K562 (cell line): ENCODE data around the gene CLEC12A. TPM values are rescaled to one million over a fixed set of nuclear protein-coding genes. Genes with fewer than 3 reads are reported as not detected.

Experiments used
- ATAC-seq: fragments of 200-7000 bp; cut with Tn5 transposase; 3 replicates; pipeline ENCODE4 v1.9.1; 2020; ENCODE audit warnings: moderate library complexity
- BruUV-seq: library from RNA; stranded (reverse); fragments of 400-500 nt; replicated peaks from 2 replicates; lab custom pipeline; 2021; lab: Mats Ljungman, UMichigan
- CTCF ChIA-PET: fragments of 300-600 bp; formaldehyde crosslinking; extraction: SDS; loops from one replicate; lab custom pipeline; 2021; ENCODE audit warnings: low intra/inter-chr PET ratio; lab: Yijun Ruan, JAX
- POLR2A ChIA-PET: fragments of 300-600, 350-650 bp; sonication (Branson Sonifier 250); formaldehyde crosslinking; extraction: SDS; loops from one replicate; lab custom pipeline; 2021; ENCODE audit warnings: antibody characterized with exemption, inconsistent platforms; lab: Yijun Ruan, JAX
- DNase-seq, 4 experiments: peaks; one replicate each; pipeline versions ENCODE4 v3.0.0 to v3.0.0-alpha.2; 2011 to 2018; ENCODE audit warnings: low spot score in 3 of 4, mixed read lengths in 3 of 4; ENCODE audit errors: extremely low read depth in 1 of 4
- FAIRE-seq: peaks from 2 replicates; lab custom pipeline; 2011; peaks lifted over from hg19 to GRCh38; lab: Jason Lieb, UNC
- H2AFZ ChIP-seq: 2 replicates; pipeline ENCODE4 v1.6.0; 2011; ENCODE audit warnings: low read depth, low read length, control low read depth, inconsistent platforms
- H3K27ac ChIP-seq: fragments of 200-600 bp; 3 replicates; pipeline ENCODE4 v1.8.0; 2011; ENCODE audit warnings: low read depth, mild to moderate bottlenecking, control low read depth, inconsistent platforms, low read length, moderate library complexity, mixed read lengths; ENCODE audit errors: extremely low read depth
- H3K27me3 ChIP-seq, 2 experiments: fragments of 300-600 bp in 1 of 2; 2 replicates in 1 of 2; 3 replicates in 1 of 2; pipeline versions ENCODE4 v1.6.0 to v1.8.0; 2011; ENCODE audit warnings: inconsistent platforms in 2 of 2, low read length in 2 of 2, mild to moderate bottlenecking in 1 of 2, mixed read lengths in 1 of 2, moderate library complexity in 1 of 2; ENCODE audit not compliant: control insufficient read depth in 2 of 2, insufficient read depth in 2 of 2
- H3K36me3 ChIP-seq: fragments of 300-600 bp; 3 replicates; pipeline ENCODE4 v1.8.0; 2011; ENCODE audit warnings: mild to moderate bottlenecking, low read length, inconsistent platforms; ENCODE audit not compliant: control insufficient read depth, insufficient read depth
- H3K4me1 ChIP-seq, 2 experiments: fragments of 200-600 bp in 1 of 2; replicated peaks in 1 of 2; 2 replicates in 1 of 2; 3 replicates in 1 of 2; pipeline versions ENCODE4 v1.5.1 to v1.8.0; 2011; ENCODE audit warnings: inconsistent platforms in 2 of 2, low read length in 2 of 2, mild to moderate bottlenecking in 1 of 2, mixed read lengths in 1 of 2, moderate library complexity in 1 of 2; ENCODE audit not compliant: control insufficient read depth in 2 of 2, insufficient read depth in 2 of 2
- H3K4me2 ChIP-seq: 2 replicates; pipeline ENCODE4 v1.6.1; 2011; ENCODE audit warnings: low read length, control low read depth, inconsistent platforms, mixed read lengths; ENCODE audit not compliant: insufficient read depth
- H3K4me3 ChIP-seq: fragments of 200-600 bp; sonication (generic), shearing (Covaris generic); 2 replicates; pipeline ENCODE4 v1.5.1; 2016; ENCODE audit warnings: control low read depth, inconsistent platforms
- H3K79me2 ChIP-seq: fragments of 200-600 bp; 3 replicates; pipeline ENCODE4 v1.8.0; 2011; ENCODE audit warnings: low read length, inconsistent platforms; ENCODE audit not compliant: control insufficient read depth, insufficient read depth
- H3K9ac ChIP-seq, 2 experiments: 2 replicates each; pipeline versions ENCODE4 v1.6.0 to v1.6.1; 2011; ENCODE audit warnings: low read depth in 2 of 2, low read length in 2 of 2, control low read depth in 1 of 2, inconsistent platforms in 1 of 2, mild to moderate bottlenecking in 1 of 2, mixed read lengths in 1 of 2; ENCODE audit not compliant: insufficient read depth in 1 of 2
- H3K9me1 ChIP-seq: one replicate; pipeline ENCODE4 v1.6.0; 2011; ENCODE audit warnings: inconsistent platforms, mild to moderate bottlenecking, low read length, moderate library complexity; ENCODE audit not compliant: control insufficient read depth, insufficient read depth
- H3K9me3 ChIP-seq: replicated peaks from 2 replicates; pipeline ENCODE4 v1.5.1; 2011; ENCODE audit warnings: low read depth, low read length, inconsistent platforms; ENCODE audit not compliant: control insufficient read depth, insufficient read depth
- H4K20me1 ChIP-seq: replicated peaks from 2 replicates; pipeline ENCODE4 v1.6.1; 2011; ENCODE audit warnings: low read length, inconsistent platforms, mixed read lengths; ENCODE audit not compliant: control insufficient read depth, insufficient read depth
- IFI16 ChIP-seq: fragments of 250-450 bp; sonication (Bioruptor Pico); IDR thresholded peaks from 2 replicates; pipeline ENCODE4 v2.1.2; 2022; ENCODE audit warnings: mild to moderate bottlenecking, inconsistent platforms
- L3MBTL2 ChIP-seq: fragments of 450-650 bp; IDR thresholded peaks from 2 replicates; pipeline ENCODE4 v1.6.1; 2016; ENCODE audit warnings: mild to moderate bottlenecking, moderate library complexity
- MAFG ChIP-seq: fragments of 450-650 bp; conservative IDR thresholded peaks from 2 replicates; pipeline ENCODE4 v1.6.1; 2016; ENCODE audit warnings: missing genetic modification characterization, missing compliant biosample characterization
- MNT ChIP-seq, 2 experiments: fragments of 450-650 bp; conservative IDR thresholded peaks; 2 replicates each; pipeline ENCODE4 v1.6.1; 2017; ENCODE audit warnings: mild to moderate bottlenecking in 2 of 2, moderate library complexity in 2 of 2
- PCBP2 ChIP-seq: fragments of 200-400 bp; formaldehyde crosslinking; IDR thresholded peaks from 2 replicates; pipeline ENCODE4 v1.6.1; 2018; ENCODE audit warnings: low read length, low read depth, mild to moderate bottlenecking, moderate library complexity; ENCODE audit not compliant: poor library complexity, severe bottlenecking
- PHF21A ChIP-seq: fragments of 450-650 bp; IDR thresholded peaks from 2 replicates; pipeline ENCODE4 v1.6.1; 2017; ENCODE audit warnings: low read depth, borderline replicate concordance
- SMAD4 ChIP-seq: fragments of 250-450 bp; sonication (Bioruptor Pico); conservative IDR thresholded peaks from 2 replicates; pipeline ENCODE4 v1.8.0; 2021; ENCODE audit warnings: inconsistent platforms, mild to moderate bottlenecking, moderate library complexity
- ZNF174 ChIP-seq: fragments of 250-450 bp; sonication (Bioruptor Pico); IDR thresholded peaks from 2 replicates; pipeline ENCODE4 v1.4.0; 2020; ENCODE audit warnings: mild to moderate bottlenecking
- ZNF277 ChIP-seq: fragments of 250-450 bp; sonication (Bioruptor Pico); IDR thresholded peaks from 2 replicates; pipeline ENCODE4 v1.8.0; 2022; ENCODE audit warnings: inconsistent platforms, mild to moderate bottlenecking, moderate library complexity, borderline replicate concordance
- whole genome bisulfite sequencing: fragments of 100-300 bp; shearing (Covaris generic); methylation state at CpG from one replicate; pipeline ENCODE4 v1.1.6; 2016; ENCODE audit warnings: low coverage, mixed read lengths; ENCODE audit not compliant: insufficient coverage; ENCODE audit errors: missing lambda C conversion rate; 5-methylcytosine and 5-hydroxymethylcytosine counted together
- in situ Hi-C: fragments of 300-500 bp; cut with MboI; formaldehyde crosslinking; loops from 4 replicates; pipeline ENCODE4 v1.15.0; 2018; ENCODE audit warnings: inconsistent platforms, mixed read lengths
- intact Hi-C: fragments of 100-400 bp; cut with micrococcal nuclease; formaldehyde crosslinking; loops from 2 replicates; pipeline ENCODE4 v1.14.2; 2022
- polyA plus RNA-seq, 8 experiments: library from polyadenylated mRNA; depleted of rRNA in 4 of 8; stranded (reverse) in 5 of 8; unstranded in 3 of 8; fragments of >200 nt; fragmentation: Nextera tagmentation in 2 of 8; fragmentation: Illumina TruSeq in 1 of 8; extraction: Ambion mirVana in 2 of 8; extraction: Trizol in 1 of 8; gene quantifications; 2 replicates each; pipeline versions ENCODE4 v1.2.1 to v1.2.3, GENCODE V29; 2011 to 2014; ENCODE audit warnings: inconsistent platforms in 1 of 8, missing spikeins in 1 of 8
- total RNA-seq, 7 experiments: library from RNA; depleted of rRNA in 6 of 7; stranded (reverse); fragments of >200 nt in 6 of 7; fragmentation: Illumina TruSeq in 2 of 7; extraction: Trizol in 2 of 7; gene quantifications; 2 replicates each; pipeline versions ENCODE4 v1.2.1 to v1.2.3, GENCODE V29; 2011 to 2021; ENCODE audit warnings: low replicate concordance in 1 of 7

The CLEC12A gene
- total and polyA plus RNA-seq, 9 of the 15 experiments (the other 6 are each of a cell fraction or from before 2014, with no cell fraction given) = not detected

DNA sequence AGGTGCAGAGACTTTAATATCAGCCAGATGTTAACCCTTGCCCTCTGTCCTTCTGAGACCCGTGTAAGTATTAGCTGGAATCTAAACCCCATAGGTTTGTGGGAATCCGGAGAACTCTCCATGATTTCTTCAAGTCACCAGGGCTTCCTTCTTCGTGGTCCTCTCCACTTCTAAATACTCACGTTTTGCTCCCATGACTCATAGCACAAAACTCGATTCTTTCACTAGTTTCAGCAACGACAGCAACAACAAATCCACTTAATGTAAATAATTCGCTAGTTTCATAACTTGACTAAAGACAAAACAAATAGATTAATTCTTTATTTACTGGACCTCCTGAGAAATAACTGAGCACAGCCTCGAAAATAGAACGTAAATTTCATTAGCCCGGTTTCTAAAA lies 34.6 kb upstream of the CLEC12A start:
- no peak overlapping the region for H3K27ac ChIP-seq
- H3K4me3 ChIP-seq = no peak overlapping the region
- in situ Hi-C loops = loop anchor here (10.0 kb wide), 1 partner anchor 102 kb away; no protein-coding TSS in a partner anchor
- no TSS peak for BruUV-seq
- no peak overlapping the region for H3K4me2 ChIP-seq
- CTCF ChIA-PET = no interaction called here
- no peaks in the 10 kb centered on the region for H3K9me3 ChIP-seq
- WGBS = 10% methylated on average over 10 of the region's 10 CpGs
- no peaks in the 10 kb centered on the region for H3K36me3 ChIP-seq
- intact Hi-C loops = loop anchor here (10.0 kb wide), 1 partner anchor 58 kb away; the partner anchor contains the start of gene CLEC1B
- no peaks in the 10 kb centered on the region for H4K20me1 ChIP-seq
- FAIRE-seq (no peak), DNase-seq (no peak), ATAC-seq (no peak)
- POLR2A ChIA-PET = interaction anchor here (0.7 kb wide), 1 partner anchor 158 kb away, joined by 3 read pairs; no protein-coding TSS in a partner anchor
- TF ChIP-seq PHF21A (no peak), MAFG (no peak), IFI16 (CRISPR knock-in tag) (no peak), SMAD4 (no peak), MNT (conservative IDR thresholded peaks at IDR 0.05) (no peak), ZNF277 (CRISPR knock-in tag) (no peak), PCBP2 (no peak), L3MBTL2 (peak; percentile 35; the same call in 1 of the 2 replicates), ZNF174 (CRISPR knock-in tag) (no peak)
- no peaks in the 10 kb centered on the region for H3K4me1 ChIP-seq
- no peaks in the 10 kb centered on the region for H3K79me2 ChIP-seq
- H3K9ac ChIP-seq = no peak overlapping the region
- no peaks in the 10 kb centered on the region for H3K9me1 ChIP-seq
- H3K27me3 ChIP-seq = no peaks in the 10 kb centered on the region; a peak in 1 of 5 replicates
- peak overlapping the region; percentile 68; the same call in 1 of the 2 replicates for H2AFZ ChIP-seq
